Astrocyte of the cerebellum (primary cell): ENCODE data around the gene ADGB.

Experiments used
- DNase-seq: peaks from one replicate; pipeline ENCODE4 v3.0.0-alpha.2; 2011; ENCODE audit warnings: low read depth
- H3K4me3 ChIP-seq: 2 replicates; pipeline ENCODE4 v1.5.1; 2011; ENCODE audit warnings: mild to moderate bottlenecking, low read depth, low read length, moderate library complexity
- CTCF ChIP-seq: IDR thresholded peaks from 2 replicates; pipeline ENCODE4 v1.5.1; 2012; ENCODE audit warnings: low read length, low read depth, moderate library complexity, mild to moderate bottlenecking; ENCODE audit errors: missing control alignments
- in situ Hi-C: cut with HindIII; loops from 2 replicates; pipeline ENCODE4 v1.10.0; 2017; ENCODE audit warnings: low sequenced_read_pairs

ADGB gene

GRCh38 chr6:146642921-146643320 lies 44.1 kb downstream of the ADGB start:
- no peak for DNase-seq
- in situ Hi-C loops: no loop called here
- H3K4me3 ChIP-seq: no peak overlapping the region
- TF ChIP-seq CTCF: no peak

- no peak for TF ChIP-seq CTCF
- no peak for DNase-seq
- no peak overlapping the region for H3K4me3 ChIP-seq
- in situ Hi-C loops: no loop called here
These were observed 52.2 kb downstream of the ADGB start for GRCh38 chr6:146650799-146651481.

- H3K4me3 ChIP-seq: no peak overlapping the region
- no peak for TF ChIP-seq CTCF
- in situ Hi-C loops: no loop called here
- DNase-seq: no peak
These were observed 52.7 kb downstream of the ADGB start for GRCh38 chr6:146651482-146651863.

- H3K4me3 ChIP-seq: no peak overlapping the region
- no peak for DNase-seq
- in situ Hi-C loops: no loop called here
- TF ChIP-seq CTCF: no peak
These were observed 58.7 kb downstream of the ADGB start for GRCh38 chr6:146657432-146657831.

GRCh38 chr6:146664871-146665360 lies 66.1 kb downstream of the ADGB start:
- no peak overlapping the region for H3K4me3 ChIP-seq
- no peak for DNase-seq
- in situ Hi-C loops: no loop called here
- TF ChIP-seq CTCF: no peak

- no peak overlapping the region for H3K4me3 ChIP-seq
- DNase-seq: no peak
- no peak for TF ChIP-seq CTCF
- in situ Hi-C loops: no loop called here
These were observed 68.1 kb downstream of the ADGB start for GRCh38 chr6:146666909-146667308.
